Tibial artery (tissue), 4 donors: Measurements from ENCODE around the gene SLC38A2.

Source experiments
- DNase-seq, 2 donors: peaks; one replicate each; pipeline ENCODE4 v3.0.0-alpha.2; 2019
- H3K27ac ChIP-seq, 2 donors: fragments of 200-600 bp; sonication (generic) in 1 of 2; 1 replicate in 1 of 2; 2 replicates in 1 of 2; pipeline ENCODE4 v1.5.1; 2018 to 2019; ENCODE audit warnings: mild to moderate bottlenecking in 1 of 2
- H3K27me3 ChIP-seq, 2 donors: fragments of 200-600 bp; sonication (generic) in 1 of 2; one replicate each; pipeline versions ENCODE4 v1.5.1 to v1.6.0; 2016 to 2019
- H3K36me3 ChIP-seq, 3 donors: fragments of 200-600 bp; sonication (generic) in 2 of 3; one replicate each; pipeline ENCODE4 v1.5.1; 2016 to 2019; ENCODE audit warnings: mild to moderate bottlenecking in 2 of 3
- H3K4me1 ChIP-seq, 4 donors: fragments of 200-600 bp; sonication (generic) in 2 of 4; 1 replicate in 3 of 4; 2 replicates in 1 of 4; pipeline ENCODE4 v1.5.1; 2016 to 2019
- H3K4me3 ChIP-seq, 2 donors: fragments of 200-600 bp; sonication (generic) in 1 of 2; 1 replicate in 1 of 2; 2 replicates in 1 of 2; pipeline ENCODE4 v1.5.1; 2018 to 2019; ENCODE audit warnings: mild to moderate bottlenecking in 2 of 2
- H3K9me3 ChIP-seq, 3 donors: fragments of 200-600 bp; sonication (generic) in 1 of 3; one replicate each; pipeline ENCODE4 v1.5.1; 2016 to 2019
- intact Hi-C: fragments of 100-400 bp; cut with DNase I; formaldehyde crosslinking; loops from one replicate; pipeline ENCODE4 v1.15.0; 2023; ENCODE audit warnings: low total_unique reads
- TF ChIP-seq, protein P1 (sequence below), 2 experiments: fragments of 200-600 bp in 1 of 2; fragments of 450-650 bp in 1 of 2; IDR thresholded peaks; one replicate each; pipeline ENCODE4 v1.5.1; 2017 to 2019; ENCODE audit warnings: antibody characterized with exemption in 2 of 2, mild to moderate bottlenecking in 1 of 2, moderate library complexity in 1 of 2

SLC38A2 gene

DNA sequence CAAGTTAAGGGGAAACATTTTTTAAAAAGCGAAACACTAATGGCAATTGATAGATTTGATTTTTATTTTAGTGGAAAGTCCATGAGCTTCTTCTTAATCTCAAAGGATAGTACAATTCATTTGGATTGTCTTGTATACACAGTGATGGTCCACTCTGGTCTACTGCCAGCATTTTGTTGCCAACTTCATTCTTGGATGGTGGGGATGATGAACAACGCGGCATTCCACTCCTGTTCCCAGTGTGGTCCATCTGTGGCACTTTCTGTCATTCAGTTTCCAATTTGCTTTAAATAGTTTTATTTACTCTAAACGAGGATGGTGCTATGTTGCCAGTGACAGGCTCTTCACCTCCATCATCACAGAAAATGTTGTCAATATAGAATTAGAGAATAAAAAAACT is 40.3 kb upstream of the SLC38A2 start:
- no peak for DNase-seq
- no peaks in the 10 kb centered on the region for H3K9me3 ChIP-seq
- TF ChIP-seq, protein P1, sequence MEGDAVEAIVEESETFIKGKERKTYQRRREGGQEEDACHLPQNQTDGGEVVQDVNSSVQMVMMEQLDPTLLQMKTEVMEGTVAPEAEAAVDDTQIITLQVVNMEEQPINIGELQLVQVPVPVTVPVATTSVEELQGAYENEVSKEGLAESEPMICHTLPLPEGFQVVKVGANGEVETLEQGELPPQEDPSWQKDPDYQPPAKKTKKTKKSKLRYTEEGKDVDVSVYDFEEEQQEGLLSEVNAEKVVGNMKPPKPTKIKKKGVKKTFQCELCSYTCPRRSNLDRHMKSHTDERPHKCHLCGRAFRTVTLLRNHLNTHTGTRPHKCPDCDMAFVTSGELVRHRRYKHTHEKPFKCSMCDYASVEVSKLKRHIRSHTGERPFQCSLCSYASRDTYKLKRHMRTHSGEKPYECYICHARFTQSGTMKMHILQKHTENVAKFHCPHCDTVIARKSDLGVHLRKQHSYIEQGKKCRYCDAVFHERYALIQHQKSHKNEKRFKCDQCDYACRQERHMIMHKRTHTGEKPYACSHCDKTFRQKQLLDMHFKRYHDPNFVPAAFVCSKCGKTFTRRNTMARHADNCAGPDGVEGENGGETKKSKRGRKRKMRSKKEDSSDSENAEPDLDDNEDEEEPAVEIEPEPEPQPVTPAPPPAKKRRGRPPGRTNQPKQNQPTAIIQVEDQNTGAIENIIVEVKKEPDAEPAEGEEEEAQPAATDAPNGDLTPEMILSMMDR (IDR thresholded peaks at IDR 0.05), result no peak
- no peaks in the 10 kb centered on the region for H3K27me3 ChIP-seq
- H3K36me3 ChIP-seq, result no peaks in the 10 kb centered on the region
- H3K4me3 ChIP-seq, result no peak overlapping the region
- H3K27ac ChIP-seq, result peak overlapping the region in 1 of 2 donors; percentile 73
- intact Hi-C loops, result no loop called here
- H3K4me1 ChIP-seq, result peaks cover 0 to 82% (median 33%) of the 10 kb centered on the region in 4 donors

GRCh38 chr12:46410495-46410894 is 37.9 kb upstream of the SLC38A2 start:
- no peaks in the 10 kb centered on the region for H3K9me3 ChIP-seq
- no peak overlapping the region for H3K4me3 ChIP-seq
- no peaks in the 10 kb centered on the region for H3K36me3 ChIP-seq
- intact Hi-C loops, result no loop called here
- H3K4me1 ChIP-seq, result peaks cover 0 to 85% (median 33%) of the 10 kb centered on the region in 4 donors
- TF ChIP-seq, protein P1 (IDR thresholded peaks at IDR 0.05), result no peak
- no peak for DNase-seq
- H3K27ac ChIP-seq, result peak overlapping the region in 1 of 2 donors; percentile 46
- H3K27me3 ChIP-seq, result no peaks in the 10 kb centered on the region

DNA sequence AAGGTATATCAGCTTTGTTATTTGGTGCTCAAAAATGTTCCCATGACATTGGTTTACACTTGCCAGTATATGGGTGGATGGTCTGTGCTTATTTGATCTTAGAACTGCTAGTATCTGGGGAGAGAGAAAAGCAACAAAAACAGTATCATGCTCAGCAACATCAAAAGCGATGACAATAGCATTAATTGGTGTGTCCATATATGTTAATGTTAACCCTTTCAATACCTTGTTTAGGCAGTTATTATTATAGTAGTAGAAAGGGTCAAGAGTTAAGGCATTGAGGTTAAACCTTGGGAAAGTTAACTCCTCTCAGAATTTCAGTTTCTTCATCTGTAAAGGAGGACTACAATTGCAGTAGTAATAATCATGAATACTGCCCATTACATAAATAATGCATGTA is 37.4 kb upstream of the SLC38A2 start:
- H3K4me1 ChIP-seq, result peaks cover 0 to 82% (median 31%) of the 10 kb centered on the region in 4 donors
- TF ChIP-seq, protein P1 (IDR thresholded peaks at IDR 0.05), result no peak
- H3K9me3 ChIP-seq, result no peaks in the 10 kb centered on the region
- peak overlapping the region in 1 of 2 donors; percentile 46 for H3K27ac ChIP-seq
- H3K27me3 ChIP-seq, result no peaks in the 10 kb centered on the region
- DNase-seq, result no peak
- no peaks in the 10 kb centered on the region for H3K36me3 ChIP-seq
- intact Hi-C loops, result no loop called here
- H3K4me3 ChIP-seq, result no peak overlapping the region

GRCh38 chr12:46409342-46409741 is 36.8 kb upstream of the SLC38A2 start:
- Histone ChIP-seq H3K4me3 (no peak overlapping the region), H3K4me1 (peaks cover 0 to 82% (median 33%) of the 10 kb centered on the region in 4 donors), H3K27me3 (no peaks in the 10 kb centered on the region), H3K36me3 (no peaks in the 10 kb centered on the region), H3K27ac (peak overlapping the region in 1 of 2 donors; percentile 70), H3K9me3 (no peaks in the 10 kb centered on the region)
- intact Hi-C loops, result no loop called here
- no peak for DNase-seq
- TF ChIP-seq, protein P1 (IDR thresholded peaks at IDR 0.05), result no peak

DNA sequence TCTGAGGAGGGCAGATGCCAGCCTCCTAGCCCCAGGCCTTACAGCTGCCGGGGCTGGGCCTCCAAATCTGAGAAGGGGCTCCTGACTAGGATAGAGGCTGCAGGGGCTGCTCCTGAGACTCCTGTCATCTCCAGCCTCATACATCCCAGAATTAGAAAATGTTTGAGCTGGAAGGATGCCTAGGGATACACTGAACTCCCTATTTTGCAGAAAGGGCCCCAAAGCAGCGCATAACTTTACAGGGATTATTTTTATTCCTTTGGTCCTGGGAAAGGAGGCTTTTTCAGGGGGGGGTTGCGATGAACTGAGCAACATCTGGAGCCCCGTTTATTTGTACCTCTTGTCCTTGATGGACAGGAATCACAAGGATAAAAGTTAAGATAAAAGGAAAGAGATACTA is 35.9 kb upstream of the SLC38A2 start:
- TF ChIP-seq, protein P1 (IDR thresholded peaks at IDR 0.05), result no peak
- Histone ChIP-seq H3K36me3 (no peaks in the 10 kb centered on the region), H3K4me3 (no peak overlapping the region), H3K4me1 (peaks cover 0 to 82% (median 37%) of the 10 kb centered on the region in 4 donors), H3K9me3 (no peaks in the 10 kb centered on the region), H3K27me3 (no peaks in the 10 kb centered on the region), H3K27ac (peak overlapping the region; percentile 26 to 70)
- intact Hi-C loops, result no loop called here
- DNase-seq, result no peak

GRCh38 chr12:46407361-46407760 is 34.8 kb upstream of the SLC38A2 start:
- peaks cover 0 to 86% (median 43%) of the 10 kb centered on the region in 4 donors for H3K4me1 ChIP-seq

More at GRCh38 chr12:46407361-46407760, 34.8 kb upstream of the SLC38A2 start:
- peak overlapping the region in 1 of 2 donors; percentile 70 for H3K27ac ChIP-seq
- no peak overlapping the region for H3K4me3 ChIP-seq
- H3K27me3 ChIP-seq, result no peaks in the 10 kb centered on the region
- H3K36me3 ChIP-seq, result no peaks in the 10 kb centered on the region
- TF ChIP-seq, protein P1 (IDR thresholded peaks at IDR 0.05), result no peak
- no peaks in the 10 kb centered on the region for H3K9me3 ChIP-seq
- intact Hi-C loops, result no loop called here
- DNase-seq, result no peak
